Mucosa of stomach (tissue), 1 donor: ENCODE results near the gene HNRNPC.
"Not testable (repeated sequence)": the region's sequence is repeated elsewhere in the genome, so short reads cannot be mapped to it uniquely, and the experiment has no call there.

ENCODE experiments used
- H3K27me3 ChIP-seq: one replicate; pipeline ENCODE4 v1.7.0; 2013; ENCODE audit warnings: mild to moderate bottlenecking, low read length; ENCODE audit not compliant: control insufficient read depth, insufficient read depth
- H3K36me3 ChIP-seq: one replicate; pipeline ENCODE4 v1.7.0; 2013; ENCODE audit warnings: low read length; ENCODE audit not compliant: control insufficient read depth, insufficient read depth
- H3K4me1 ChIP-seq: one replicate; pipeline ENCODE4 v1.7.0; 2013; ENCODE audit warnings: mild to moderate bottlenecking, low read length; ENCODE audit not compliant: control insufficient read depth, insufficient read depth
- H3K4me3 ChIP-seq: one replicate; pipeline ENCODE4 v1.7.0; 2013; ENCODE audit warnings: low read length
- H3K9ac ChIP-seq: one replicate; pipeline ENCODE4 v1.7.0; 2013; ENCODE audit warnings: mild to moderate bottlenecking, low read length, moderate library complexity
- H3K9me3 ChIP-seq: one replicate; pipeline ENCODE4 v1.7.0; 2013; ENCODE audit warnings: mild to moderate bottlenecking, low read length, moderate library complexity; ENCODE audit not compliant: control insufficient read depth
- donor health status: Pancreatic carcinoma.

HNRNPC gene

GRCh38 chr14:21215130-21215878, 53.9 kb downstream of the HNRNPC start:
- peaks cover 5% of the 10 kb centered on the region for H3K4me1 ChIP-seq
- H3K9me3 ChIP-seq, result no peaks in the 10 kb centered on the region
- no peak overlapping the region for H3K9ac ChIP-seq
- H3K27me3 ChIP-seq, result no peaks in the 10 kb centered on the region
- no peak overlapping the region for H3K4me3 ChIP-seq
- H3K36me3 ChIP-seq, result peaks cover 4% of the 10 kb centered on the region

GRCh38 chr14:21213652-21214051, 55.6 kb downstream of the HNRNPC start:
- Histone ChIP-seq H3K4me1 (no peaks in the 10 kb centered on the region), H3K4me3 (no peak overlapping the region), H3K27me3 (no peaks in the 10 kb centered on the region), H3K9me3 (no peaks in the 10 kb centered on the region), H3K36me3 (peaks cover 12% of the 10 kb centered on the region), H3K9ac (no peak overlapping the region)

- peaks cover 12% of the 10 kb centered on the region for H3K36me3 ChIP-seq
- H3K4me3 ChIP-seq, result not testable (repeated sequence)
Measured at GRCh38 chr14:21212824-21213223, 56.4 kb downstream of the HNRNPC start.

GRCh38 chr14:21211509-21211908, 57.7 kb downstream of the HNRNPC start:
- Histone ChIP-seq H3K4me1 (no peaks in the 10 kb centered on the region), H3K27me3 (no peaks in the 10 kb centered on the region), H3K36me3 (peaks cover 12% of the 10 kb centered on the region), H3K9ac (no peak overlapping the region), H3K4me3 (no peak overlapping the region), H3K9me3 (no peaks in the 10 kb centered on the region)

More at GRCh38 chr14:21212824-21213223, 56.4 kb downstream of the HNRNPC start:
- H3K4me1 ChIP-seq, H3K9ac ChIP-seq, H3K27me3 ChIP-seq, H3K9me3 ChIP-seq: not testable (repeated sequence)

GRCh38 chr14:21210023-21210422, 59.2 kb downstream of the HNRNPC start:
- no peak overlapping the region for H3K4me3 ChIP-seq

GRCh38 chr14:21209185-21209584, 60.1 kb downstream of the HNRNPC start:
- no peaks in the 10 kb centered on the region for H3K9me3 ChIP-seq
- no peaks in the 10 kb centered on the region for H3K27me3 ChIP-seq
- H3K9ac ChIP-seq, result no peak overlapping the region
- peaks cover 12% of the 10 kb centered on the region for H3K36me3 ChIP-seq
- H3K4me3 ChIP-seq, result no peak overlapping the region
- H3K4me1 ChIP-seq, result no peaks in the 10 kb centered on the region

More at GRCh38 chr14:21210023-21210422, 59.2 kb downstream of the HNRNPC start:
- Histone ChIP-seq H3K36me3 (peaks cover 12% of the 10 kb centered on the region), H3K27me3 (no peaks in the 10 kb centered on the region), H3K9ac (no peak overlapping the region), H3K9me3 (no peaks in the 10 kb centered on the region), H3K4me1 (no peaks in the 10 kb centered on the region)

GRCh38 chr14:21208554-21208953, 60.7 kb downstream of the HNRNPC start:
- no peak overlapping the region for H3K4me3 ChIP-seq
- H3K9me3 ChIP-seq, result no peaks in the 10 kb centered on the region
- peaks cover 12% of the 10 kb centered on the region for H3K36me3 ChIP-seq
- H3K27me3 ChIP-seq, result no peaks in the 10 kb centered on the region
- no peak overlapping the region for H3K9ac ChIP-seq
- no peaks in the 10 kb centered on the region for H3K4me1 ChIP-seq

- H3K27me3 ChIP-seq, result no peaks in the 10 kb centered on the region
- no peaks in the 10 kb centered on the region for H3K9me3 ChIP-seq
- H3K4me3 ChIP-seq, result no peak overlapping the region
- H3K4me1 ChIP-seq, result no peaks in the 10 kb centered on the region
- H3K9ac ChIP-seq, result no peak overlapping the region
- peaks cover 12% of the 10 kb centered on the region for H3K36me3 ChIP-seq
Measured at GRCh38 chr14:21206753-21207684, 62.2 kb downstream of the HNRNPC start.

- no peak overlapping the region for H3K4me3 ChIP-seq
- H3K9me3 ChIP-seq, result no peaks in the 10 kb centered on the region
- no peaks in the 10 kb centered on the region for H3K27me3 ChIP-seq
- no peaks in the 10 kb centered on the region for H3K4me1 ChIP-seq
- H3K36me3 ChIP-seq, result peaks cover 8% of the 10 kb centered on the region
- no peak overlapping the region for H3K9ac ChIP-seq
Measured at GRCh38 chr14:21205678-21206581, 63.3 kb downstream of the HNRNPC start.

- H3K9ac ChIP-seq, result no peak overlapping the region
- peaks cover 8% of the 10 kb centered on the region for H3K36me3 ChIP-seq
- H3K9me3 ChIP-seq, result no peaks in the 10 kb centered on the region
- H3K27me3 ChIP-seq, result no peaks in the 10 kb centered on the region
- H3K4me1 ChIP-seq, result no peaks in the 10 kb centered on the region
- H3K4me3 ChIP-seq, result no peak overlapping the region
Measured at GRCh38 chr14:21205026-21205677, 64.1 kb downstream of the HNRNPC start.
